H9 (cell line): ENCODE results near the gene LHX4. TPM values are rescaled to one million over a fixed set of nuclear protein-coding genes. Genes with fewer than 3 reads are reported as not detected.

Experiments
- DNase-seq: peaks from one replicate; pipeline ENCODE4 v3.0.0-alpha.2; 2017
- H2AFZ ChIP-seq: one replicate; pipeline ENCODE4 v1.6.1; 2013; ENCODE audit warnings: mild to moderate bottlenecking, low read length, control low read depth, moderate library complexity
- H2AK5ac ChIP-seq: 2 replicates; pipeline ENCODE4 v1.6.1; 2013; ENCODE audit warnings: low read length, control low read depth, mixed read lengths; ENCODE audit not compliant: insufficient read length
- H2BK120ac ChIP-seq: one replicate; pipeline ENCODE4 v1.6.1; 2013; ENCODE audit warnings: low read depth, mild to moderate bottlenecking, low read length, control low read depth, inconsistent platforms; ENCODE audit not compliant: poor library complexity, severe bottlenecking
- H2BK12ac ChIP-seq: 2 replicates; pipeline ENCODE4 v1.6.1; 2013; ENCODE audit warnings: low read length, control low read depth, mixed read lengths, low read depth; ENCODE audit not compliant: insufficient read length
- H2BK15ac ChIP-seq: 2 replicates; pipeline ENCODE4 v1.6.1; 2013; ENCODE audit warnings: low read depth, low read length, control low read depth
- H2BK20ac ChIP-seq: one replicate; pipeline ENCODE4 v1.6.1; 2013; ENCODE audit warnings: low read depth, mild to moderate bottlenecking, low read length, control low read depth, inconsistent platforms; ENCODE audit not compliant: poor library complexity, severe bottlenecking
- H2BK5ac ChIP-seq: 2 replicates; pipeline ENCODE4 v1.6.1; 2013; ENCODE audit warnings: low read length, control low read depth, mixed read lengths; ENCODE audit not compliant: insufficient read length
- H3K14ac ChIP-seq: 2 replicates; pipeline ENCODE4 v1.6.1; 2013; ENCODE audit warnings: low read length, control low read depth; ENCODE audit not compliant: insufficient read depth
- H3K18ac ChIP-seq: 2 replicates; pipeline ENCODE4 v1.6.1; 2013; ENCODE audit warnings: low read depth, mild to moderate bottlenecking, mixed read lengths, low read length, control low read depth; ENCODE audit not compliant: insufficient read length
- H3K23ac ChIP-seq: 2 replicates; pipeline ENCODE4 v1.6.1; 2013; ENCODE audit warnings: low read length, control low read depth, mixed read lengths, low read depth; ENCODE audit not compliant: insufficient read length
- H3K23me2 ChIP-seq: 2 replicates; pipeline ENCODE4 v1.6.1; 2013; ENCODE audit warnings: low read depth, mild to moderate bottlenecking, mixed read lengths, low read length, control low read depth; ENCODE audit not compliant: insufficient read length, poor library complexity, severe bottlenecking
- H3K27ac ChIP-seq: 2 replicates; pipeline ENCODE4 v1.5.1; 2013; ENCODE audit warnings: low read length, control low read depth, mixed read lengths, low read depth; ENCODE audit not compliant: insufficient read length
- H3K27me3 ChIP-seq: 2 replicates; pipeline ENCODE4 v1.6.1; 2013; ENCODE audit warnings: low read length, control low read depth, inconsistent platforms; ENCODE audit not compliant: insufficient read depth
- H3K4ac ChIP-seq: 2 replicates; pipeline ENCODE4 v1.6.1; 2013; ENCODE audit warnings: low read depth, mild to moderate bottlenecking, control low read depth, inconsistent platforms, low read length, moderate library complexity
- H3K4me1 ChIP-seq: 2 replicates; pipeline ENCODE4 v1.6.1; 2013; ENCODE audit warnings: low read length, control low read depth, inconsistent platforms; ENCODE audit not compliant: insufficient read depth
- H3K4me2 ChIP-seq: 2 replicates; pipeline ENCODE4 v1.6.1; 2013; ENCODE audit warnings: low read length, control low read depth, mixed read lengths; ENCODE audit not compliant: insufficient read length, insufficient read depth
- H3K56ac ChIP-seq: 2 replicates; pipeline ENCODE4 v1.6.1; 2013; ENCODE audit warnings: low read depth, mild to moderate bottlenecking, mixed read lengths, low read length, control low read depth; ENCODE audit not compliant: insufficient read length
- H3K79me1 ChIP-seq: 2 replicates; pipeline ENCODE4 v1.6.1; 2013; ENCODE audit warnings: low read depth, mild to moderate bottlenecking, moderate library complexity, low read length, control low read depth, inconsistent platforms; ENCODE audit not compliant: insufficient read depth, poor library complexity, severe bottlenecking
- H3K79me2 ChIP-seq: 2 replicates; pipeline ENCODE4 v1.6.1; 2013; ENCODE audit warnings: low read length, control low read depth, inconsistent platforms; ENCODE audit not compliant: insufficient read depth
- H3K9ac ChIP-seq: 2 replicates; pipeline ENCODE4 v1.6.1; 2013; ENCODE audit warnings: low read length, control low read depth, mixed read lengths; ENCODE audit not compliant: insufficient read length; ENCODE audit errors: extremely low read depth
- H3K9me3 ChIP-seq: one replicate; pipeline ENCODE4 v1.6.1; 2013; ENCODE audit warnings: low read depth, low read length, inconsistent platforms; ENCODE audit not compliant: control insufficient read depth
- H3T11ph ChIP-seq: one replicate; pipeline ENCODE4 v1.6.1; 2013; ENCODE audit warnings: mild to moderate bottlenecking, low read length, control low read depth, inconsistent platforms
- H4K20me1 ChIP-seq: one replicate; pipeline ENCODE4 v1.6.1; 2013; ENCODE audit not compliant: control insufficient read depth, insufficient read length, insufficient read depth
- H4K5ac ChIP-seq: 2 replicates; pipeline ENCODE4 v1.6.1; 2013; ENCODE audit warnings: low read depth, mild to moderate bottlenecking, mixed read lengths, low read length, control low read depth; ENCODE audit not compliant: insufficient read length
- H4K8ac ChIP-seq: replicated peaks from 2 replicates; pipeline ENCODE4 v1.6.1; 2013; ENCODE audit warnings: low read length, control low read depth, mixed read lengths, low read depth; ENCODE audit not compliant: insufficient read length
- H4K91ac ChIP-seq: 2 replicates; pipeline ENCODE4 v1.6.1; 2013; ENCODE audit warnings: low read depth, mild to moderate bottlenecking, moderate library complexity, mixed read lengths, low read length, control low read depth; ENCODE audit not compliant: insufficient read length
- H3K27ac Mint-ChIP-seq, 3 experiments: 2 replicates in 2 of 3; 3 replicates in 1 of 3; pipeline ENCODE4 v1.8.0; 2020 to 2021; ENCODE audit warnings: mixed read lengths in 3 of 3, mild to moderate bottlenecking in 1 of 3, moderate library complexity in 1 of 3
- H3K27me3 Mint-ChIP-seq: 2 replicates; pipeline ENCODE4 v1.8.0; 2021; ENCODE audit warnings: low read depth, mild to moderate bottlenecking, moderate library complexity, mixed read lengths
- H3K36me3 Mint-ChIP-seq, 3 experiments: 2 replicates in 2 of 3; 3 replicates in 1 of 3; pipeline ENCODE4 v1.8.0; 2020 to 2021; ENCODE audit warnings: low read depth in 3 of 3, mixed read lengths in 3 of 3; ENCODE audit not compliant: insufficient read depth in 1 of 3
- H3K4me1 Mint-ChIP-seq, 2 experiments: 2 replicates each; pipeline ENCODE4 v1.8.0; 2020; ENCODE audit warnings: mixed read lengths in 2 of 2
- H3K4me3 Mint-ChIP-seq, 2 experiments: 2 replicates in 1 of 2; 3 replicates in 1 of 2; pipeline ENCODE4 v1.8.0; 2020 to 2021; ENCODE audit warnings: mild to moderate bottlenecking in 2 of 2, mixed read lengths in 2 of 2, moderate library complexity in 1 of 2
- H3K9me3 Mint-ChIP-seq, 2 experiments: 2 replicates in 1 of 2; 3 replicates in 1 of 2; pipeline ENCODE4 v1.8.0; 2020; ENCODE audit warnings: mild to moderate bottlenecking in 2 of 2, mixed read lengths in 2 of 2, moderate library complexity in 1 of 2
- CTCF ChIP-seq: fragments of 200-600 bp; sonication (generic); conservative IDR thresholded peaks from 3 replicates; pipeline ENCODE4 v1.8.0; 2021; ENCODE audit warnings: antibody characterized with exemption, mild to moderate bottlenecking
- WGBS: extraction: QIAGEN DNeasy Blood & Tissue Kit; methylation state at CpG from one replicate; pipeline ENCODE4 v1.1.7; 2013; ENCODE audit warnings: missing lambda C conversion rate, low lambda C conversion rate, mixed read lengths; ENCODE audit not compliant: insufficient read length; ENCODE audit errors: extremely low coverage; 5-methylcytosine and 5-hydroxymethylcytosine counted together
- total RNA-seq: library from RNA; stranded (reverse); gene quantifications from 2 replicates; pipeline ENCODE4 v1.2.1, GENCODE V29; 2021

Gene LHX4
- total RNA-seq, 1 experiment from 2014 or later, result 1.9 TPM

- peaks cover 3 to 5% of the 10 kb centered on the region in 2 experiments; a peak in 3 of 5 replicates for H3K9me3 Mint-ChIP-seq
- Histone ChIP-seq H4K91ac (no peak overlapping the region), H3K79me1 (no peaks in the 10 kb centered on the region), H3T11ph (no peak overlapping the region), H3K4me2 (peak overlapping the region; percentile 76), H3K4me1 (peaks cover 17% of the 10 kb centered on the region), H2BK15ac (no peak overlapping the region), H4K5ac (no peak overlapping the region), H3K79me2 (no peaks in the 10 kb centered on the region), H3K27me3 (peaks cover 81% of the 10 kb centered on the region), H3K9ac (no peak overlapping the region), H2AK5ac (no peak overlapping the region), H2BK20ac (no peak overlapping the region), H2AFZ (no peak overlapping the region), H3K27ac (no peak overlapping the region), H3K23me2 (peaks cover 46% of the 10 kb centered on the region), H4K20me1 (no peaks in the 10 kb centered on the region), H2BK12ac (no peak overlapping the region), H3K23ac (no peak overlapping the region), H2BK120ac (no peak overlapping the region), H2BK5ac (no peak overlapping the region), H3K18ac (no peak overlapping the region), H3K56ac (no peak overlapping the region), H3K4ac (no peak overlapping the region), H3K14ac (no peak overlapping the region), H4K8ac (no peak overlapping the region), H3K9me3 (no peaks in the 10 kb centered on the region)
- no peak overlapping the region for H3K27ac Mint-ChIP-seq
- H3K36me3 Mint-ChIP-seq, result peaks cover 0 to 2% (median 0%) of the 10 kb centered on the region in 3 experiments; a peak in 1 of 7 replicates
- TF ChIP-seq CTCF, result no peak
- peaks cover 93% of the 10 kb centered on the region for H3K27me3 Mint-ChIP-seq
- no peak for DNase-seq
- peak overlapping the region; percentile 19 to 89; a peak in 3 of 5 replicates for H3K4me3 Mint-ChIP-seq
- WGBS, result no CpG with 5 or more reads among the region's 11 CpGs
- H3K4me1 Mint-ChIP-seq, result peaks cover 54 to 59% of the 10 kb centered on the region in 2 experiments
Measured at GRCh38 chr1:180232521-180233043, 2.5 kb downstream of the LHX4 start.
